OCI-LY7 (cell line): ENCODE measurements around the gene AFMID.

Source experiments
- EZH2phosphoT487 ChIP-seq: fragments of 200-600 bp; sonication (generic); IDR thresholded peaks from 2 replicates; pipeline ENCODE4 v1.6.1; 2018; ENCODE audit warnings: low read depth, borderline replicate concordance, mild to moderate bottlenecking, mixed run types, antibody characterized with exemption, low read length, moderate library complexity, mixed read lengths
- TF ChIP-seq, protein P1 (sequence below): fragments of 200-600 bp; sonication (generic); conservative IDR thresholded peaks from 2 replicates; pipeline ENCODE4 v1.5.1; 2014; ENCODE audit warnings: mild to moderate bottlenecking, antibody characterized with exemption, low read length, moderate library complexity, mixed read lengths

DNA sequence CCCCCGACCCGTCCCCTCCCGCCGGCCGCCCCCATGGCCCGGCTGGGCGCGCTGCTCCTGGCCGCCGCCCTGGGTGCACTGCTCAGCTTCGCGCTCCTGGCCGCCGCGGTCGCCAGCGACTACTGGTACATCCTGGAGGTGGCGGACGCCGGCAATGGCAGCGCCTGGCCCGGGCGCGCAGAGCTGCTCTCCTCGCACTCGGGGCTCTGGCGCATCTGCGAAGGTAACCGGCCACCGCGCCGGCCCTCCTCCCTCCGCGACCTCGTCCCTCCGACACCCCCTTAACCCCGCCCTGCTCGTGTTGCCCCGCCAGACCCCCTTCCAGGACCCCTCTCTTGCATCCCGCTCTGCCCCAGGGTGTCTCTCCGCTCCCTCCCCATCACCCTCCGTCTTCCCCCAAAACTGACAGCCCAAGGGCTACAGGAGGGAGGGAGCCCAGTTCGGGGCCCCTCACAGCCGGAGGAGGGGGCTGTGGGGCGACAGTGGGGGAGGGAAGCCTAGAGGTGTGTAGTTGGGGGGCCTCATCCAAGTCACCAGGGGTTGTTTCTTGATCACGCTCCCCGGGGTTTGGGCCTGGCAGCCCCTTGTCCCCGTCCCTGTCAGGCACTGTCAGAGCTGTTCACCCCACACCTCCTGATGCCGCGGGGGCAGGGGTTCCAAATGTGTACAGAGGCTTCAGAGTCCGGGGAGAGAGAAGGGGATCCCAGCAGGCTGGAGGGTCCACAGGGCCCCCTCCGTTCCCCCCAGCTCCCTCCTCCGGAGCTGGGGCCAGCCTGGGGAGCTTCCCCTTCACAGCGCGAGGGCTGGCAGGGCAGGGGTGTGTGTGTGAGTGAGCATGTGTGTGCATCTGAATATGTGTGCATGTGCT, 45.1 kb downstream of the AFMID start:
- TF ChIP-seq, protein P1, sequence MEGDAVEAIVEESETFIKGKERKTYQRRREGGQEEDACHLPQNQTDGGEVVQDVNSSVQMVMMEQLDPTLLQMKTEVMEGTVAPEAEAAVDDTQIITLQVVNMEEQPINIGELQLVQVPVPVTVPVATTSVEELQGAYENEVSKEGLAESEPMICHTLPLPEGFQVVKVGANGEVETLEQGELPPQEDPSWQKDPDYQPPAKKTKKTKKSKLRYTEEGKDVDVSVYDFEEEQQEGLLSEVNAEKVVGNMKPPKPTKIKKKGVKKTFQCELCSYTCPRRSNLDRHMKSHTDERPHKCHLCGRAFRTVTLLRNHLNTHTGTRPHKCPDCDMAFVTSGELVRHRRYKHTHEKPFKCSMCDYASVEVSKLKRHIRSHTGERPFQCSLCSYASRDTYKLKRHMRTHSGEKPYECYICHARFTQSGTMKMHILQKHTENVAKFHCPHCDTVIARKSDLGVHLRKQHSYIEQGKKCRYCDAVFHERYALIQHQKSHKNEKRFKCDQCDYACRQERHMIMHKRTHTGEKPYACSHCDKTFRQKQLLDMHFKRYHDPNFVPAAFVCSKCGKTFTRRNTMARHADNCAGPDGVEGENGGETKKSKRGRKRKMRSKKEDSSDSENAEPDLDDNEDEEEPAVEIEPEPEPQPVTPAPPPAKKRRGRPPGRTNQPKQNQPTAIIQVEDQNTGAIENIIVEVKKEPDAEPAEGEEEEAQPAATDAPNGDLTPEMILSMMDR, result no peak
- no peak for TF ChIP-seq EZH2phosphoT487
